Kidney tubule cell (primary cell): ENCODE data around the gene SNX19.
"Not testable (repeated sequence)": the region's sequence is repeated elsewhere in the genome, so short reads cannot be mapped to it uniquely, and the experiment has no call there.

Experiments
- DNase-seq: peaks from one replicate; pipeline ENCODE4 v3.0.0-alpha.2; 2018; ENCODE audit warnings: low spot score

SNX19 gene

GRCh38 chr11:130872513-130872912 is 43.8 kb downstream of the SNX19 start:
- DNase-seq, result no peak

GRCh38 chr11:130872102-130872501 is 44.2 kb downstream of the SNX19 start:
- DNase-seq, result no peak

GRCh38 chr11:130871616-130872015 is 44.7 kb downstream of the SNX19 start:
- DNase-seq, result no peak

- DNase-seq, result no peak
Measured at GRCh38 chr11:130868721-130869390, 47.4 kb downstream of the SNX19 start.

DNA sequence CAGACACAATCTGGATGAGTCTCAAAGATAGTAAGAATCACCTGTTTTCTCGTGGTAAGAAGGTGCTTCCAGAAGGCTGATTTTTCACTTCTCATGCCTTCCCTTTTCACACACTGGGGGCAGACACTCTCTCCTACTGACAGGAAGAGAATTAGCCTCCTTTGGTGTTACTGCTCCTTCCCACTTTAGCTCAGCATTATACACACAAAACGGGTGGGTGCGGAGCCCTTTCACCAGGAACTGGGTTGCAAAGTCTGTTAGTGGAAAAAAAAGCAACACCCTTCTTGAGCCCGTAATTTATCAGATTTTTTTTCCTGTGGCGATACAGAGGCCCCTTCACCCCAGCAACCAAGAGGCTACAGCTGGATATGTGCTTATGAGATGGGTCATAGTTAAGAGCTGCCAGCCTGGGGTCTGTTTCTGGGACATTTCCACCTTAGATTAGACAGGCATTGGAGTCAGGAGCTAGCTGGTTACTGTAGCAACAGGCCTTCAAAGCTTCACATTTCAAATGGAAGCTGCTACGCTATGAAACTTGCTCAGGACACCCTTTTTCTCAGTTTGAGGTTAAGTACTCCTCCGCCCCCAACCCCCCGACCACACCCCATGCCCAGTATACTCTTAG is 48.1 kb downstream of the SNX19 start:
- no peak for DNase-seq

DNA sequence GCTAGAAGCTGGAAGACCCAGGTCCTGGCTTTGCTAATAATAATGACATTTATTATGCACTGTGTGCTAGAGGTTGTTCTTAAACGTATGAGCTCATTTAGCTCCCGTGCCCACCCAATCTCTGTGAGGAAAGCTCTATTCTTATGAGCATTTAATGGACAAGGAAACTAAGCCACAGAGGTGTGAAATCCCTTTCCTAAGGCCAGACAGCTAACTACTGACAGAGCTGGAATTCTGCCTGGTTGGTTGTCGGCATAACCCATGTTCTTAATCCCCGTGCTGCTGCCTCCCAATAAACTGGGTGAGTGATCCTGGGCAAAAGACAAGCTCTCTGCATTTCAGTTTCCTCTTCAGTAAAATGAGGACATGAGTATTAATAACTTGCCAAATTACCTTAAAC is 49.4 kb downstream of the SNX19 start:
- no peak for DNase-seq

DNA sequence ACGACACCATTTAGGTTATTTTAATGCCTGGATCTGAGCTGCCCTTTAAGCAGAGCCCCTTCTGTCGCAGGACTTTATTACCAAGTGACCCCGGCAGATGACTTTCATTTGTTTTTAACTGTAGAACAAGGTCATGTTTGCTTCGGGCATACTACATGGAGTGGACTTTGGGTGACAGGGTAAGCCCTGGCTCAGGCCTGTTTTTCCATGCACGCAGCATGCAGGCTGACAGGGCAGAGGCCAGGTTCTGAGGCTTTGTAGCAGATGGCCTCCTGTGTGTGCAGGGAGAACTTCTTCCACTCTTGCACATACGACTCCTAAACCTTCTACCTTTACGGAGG is 50.5 kb downstream of the SNX19 start:
- DNase-seq, result no peak

- DNase-seq, result peak; percentile 18
Measured at GRCh38 chr11:130865091-130865773, 51.0 kb downstream of the SNX19 start.

DNA sequence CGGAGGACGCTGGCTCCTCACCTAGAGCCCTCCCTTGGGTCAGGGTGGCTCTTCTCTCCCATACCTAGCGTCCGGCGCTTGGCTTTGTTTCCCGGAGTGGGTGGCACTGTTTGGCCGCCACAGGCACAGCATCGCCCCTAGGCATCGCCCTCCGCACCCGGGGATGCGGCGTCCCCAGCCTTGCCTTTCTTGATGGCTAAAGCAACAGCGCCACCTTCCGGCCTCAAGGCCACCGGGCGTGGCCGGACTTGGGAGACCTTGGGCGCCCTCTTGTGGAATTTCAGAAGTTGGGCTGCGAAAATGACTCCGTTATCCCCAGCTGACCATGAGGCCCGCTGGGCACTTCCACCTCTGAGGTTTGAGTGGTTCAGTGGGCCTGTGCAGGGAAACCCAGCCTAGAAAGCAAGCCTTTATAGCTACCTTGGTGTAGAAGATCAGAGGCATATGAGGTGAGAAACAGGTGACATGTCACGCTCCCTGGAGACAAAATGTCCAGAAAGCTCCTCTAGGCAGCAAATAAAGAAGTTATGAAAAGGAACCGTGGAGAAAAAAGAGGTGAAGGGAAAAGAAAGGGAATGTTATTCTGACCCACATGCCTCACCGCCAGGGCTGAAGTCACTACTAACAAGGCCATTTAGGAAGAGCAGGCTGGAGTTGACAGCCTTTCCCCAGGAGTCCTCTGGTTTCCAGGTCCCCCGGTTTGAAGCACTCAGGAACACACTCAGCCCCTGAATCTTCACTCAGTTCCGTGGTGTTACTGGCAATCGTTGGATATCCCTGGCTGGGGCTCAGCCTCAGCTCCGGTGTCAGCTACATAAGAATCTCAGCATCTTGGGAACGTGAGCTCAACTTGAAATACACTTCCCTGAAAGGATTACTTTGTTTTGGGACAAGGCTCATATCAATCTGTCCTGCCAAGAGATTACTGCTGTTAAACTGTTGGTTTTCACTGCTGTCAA is 54.1 kb downstream of the SNX19 start:
- peak; percentile 88 for DNase-seq

DNA sequence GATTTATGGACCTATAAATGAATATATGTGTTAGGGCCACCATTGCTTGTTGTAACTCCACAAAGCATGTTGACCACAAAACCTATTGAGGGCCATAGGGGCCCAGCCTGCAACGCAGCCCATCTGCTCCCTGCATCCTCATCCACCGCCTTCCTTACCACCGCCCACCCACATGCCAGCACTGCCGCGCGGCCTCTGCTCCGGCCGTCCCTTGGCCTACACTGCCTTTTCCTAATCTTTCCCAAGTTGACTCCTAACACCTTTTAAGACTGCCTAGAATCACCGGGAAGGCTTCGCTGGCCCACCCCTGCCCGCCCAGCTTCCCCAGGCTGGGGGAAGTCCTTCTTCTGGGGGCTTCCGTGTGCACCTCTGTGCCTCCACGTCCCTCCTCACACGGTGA is 55.0 kb downstream of the SNX19 start:
- DNase-seq, result no peak

- DNase-seq, result no peak
Measured at GRCh38 chr11:130859886-130860285, 56.4 kb downstream of the SNX19 start.

GRCh38 chr11:130858215-130858614 is 58.1 kb downstream of the SNX19 start:
- peak; percentile 27 for DNase-seq

DNA sequence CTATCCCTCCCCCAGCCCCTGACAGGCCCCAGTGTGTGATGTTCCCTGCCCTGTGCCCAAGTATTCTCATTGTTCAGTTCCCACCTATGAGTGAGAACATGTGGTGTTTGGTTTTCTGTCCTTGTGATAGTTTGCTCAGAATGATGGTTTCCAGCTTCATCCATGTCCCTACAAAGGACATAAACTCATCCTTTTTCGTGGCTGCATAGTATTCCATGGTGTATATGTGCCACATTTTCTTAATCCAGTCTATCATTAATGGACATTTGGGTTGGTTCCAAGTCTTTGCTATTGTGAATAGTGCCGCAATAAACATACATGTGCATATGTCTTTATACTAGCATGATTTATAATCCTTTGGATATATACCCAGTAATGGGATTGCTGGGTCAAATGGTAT is 60.6 kb downstream of the SNX19 start:
- not testable (repeated sequence) for DNase-seq

DNA sequence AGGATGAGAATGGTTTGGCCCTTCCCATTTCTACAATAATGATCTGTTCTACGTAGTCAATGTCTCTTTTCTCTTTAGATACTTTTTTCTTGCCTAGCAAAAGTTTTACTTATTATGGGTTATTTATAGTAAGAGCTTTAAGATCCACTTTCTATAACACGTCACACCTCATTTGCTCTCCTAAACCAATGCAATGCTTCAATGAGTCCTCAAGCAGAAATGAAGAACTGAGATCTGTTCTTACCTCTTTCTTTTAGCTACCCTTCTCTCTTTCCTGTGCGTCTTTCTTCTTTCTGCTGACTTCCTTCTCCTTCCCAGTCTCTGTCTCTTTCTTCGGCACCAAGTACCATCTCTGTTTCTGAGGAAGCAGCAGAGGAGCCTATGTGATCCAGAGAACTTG is 61.8 kb downstream of the SNX19 start:
- DNase-seq, result no peak

- DNase-seq, result no peak
Measured at GRCh38 chr11:130852589-130852988, 63.7 kb downstream of the SNX19 start.

- no peak for DNase-seq
Measured at GRCh38 chr11:130850185-130850944, 65.9 kb downstream of the SNX19 start.

DNA sequence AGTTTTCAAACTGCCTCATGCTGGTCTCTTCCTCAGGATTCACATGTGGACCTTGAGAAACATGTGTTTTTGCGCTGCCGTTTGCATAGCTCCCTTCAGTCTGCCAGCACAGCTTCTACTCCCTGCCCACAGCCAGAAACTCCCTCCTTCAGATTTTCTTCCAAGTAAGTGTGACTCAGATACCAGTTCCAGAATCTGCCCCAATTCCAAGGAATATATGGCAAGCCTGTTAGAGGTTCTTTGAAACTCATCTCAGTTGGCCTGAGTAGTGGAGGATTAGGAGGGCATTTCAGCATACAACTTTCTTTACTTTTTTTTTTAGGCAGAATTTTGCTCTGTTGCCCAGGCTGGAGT is 67.1 kb downstream of the SNX19 start:
- peak; percentile 23 for DNase-seq

- no peak for DNase-seq
Measured at GRCh38 chr11:130848361-130849214, 67.7 kb downstream of the SNX19 start.

DNA sequence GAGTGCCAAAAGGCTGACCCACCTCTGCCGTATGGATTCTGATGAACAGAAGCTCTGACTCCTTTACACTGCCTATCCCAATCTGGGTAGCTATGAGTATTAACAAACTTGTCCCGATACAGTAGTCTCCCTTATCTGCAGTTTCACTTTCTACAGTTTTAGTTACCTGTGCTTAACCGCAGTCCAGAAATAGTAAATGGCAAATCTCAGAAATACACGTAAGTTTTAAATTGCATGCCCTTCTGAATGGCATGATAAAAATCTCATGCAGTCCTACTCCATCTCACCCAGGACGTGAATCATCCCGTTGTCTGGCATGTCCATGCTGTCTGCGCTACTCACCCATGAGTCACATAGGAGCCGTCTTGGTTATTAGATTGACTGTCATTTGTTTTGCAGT is 68.8 kb downstream of the SNX19 start:
- DNase-seq, result peak; percentile 88

GRCh38 chr11:130846606-130847005 is 69.7 kb downstream of the SNX19 start:
- peak; percentile 19 for DNase-seq

- DNase-seq, result no peak
Measured at GRCh38 chr11:130842001-130842400, 74.3 kb downstream of the SNX19 start.
